MCF 10A (cell line): ENCODE data around the gene TGFB1. TPM values are rescaled to one million over a fixed set of nuclear protein-coding genes. Genes with fewer than 3 reads are reported as not detected.

Experiments
- BruUV-seq: library from RNA; stranded (reverse); fragments of 400-500 nt; replicated peaks from 2 replicates; lab custom pipeline; 2021; lab: Mats Ljungman, UMichigan
- CTCF ChIA-PET: fragments of 300-600 bp; sonication (Branson Sonifier 250); formaldehyde crosslinking; extraction: SDS; loops from one replicate; lab custom pipeline; 2021; ENCODE audit warnings: antibody characterized with exemption, inconsistent platforms; lab: Yijun Ruan, JAX
- POLR2A ChIA-PET: fragments of 300-600, 350-650 bp; sonication (Branson Sonifier 250); formaldehyde crosslinking; extraction: SDS; loops from one replicate; lab custom pipeline; 2020; ENCODE audit warnings: antibody characterized with exemption, inconsistent platforms; lab: Yijun Ruan, JAX
- DNase-seq: peaks from one replicate; pipeline ENCODE4 v3.0.0-alpha.2; 2018; ENCODE audit not compliant: unreplicated experiment
- H3K27ac Mint-ChIP-seq: one replicate; pipeline ENCODE4 v1.8.0; 2022; ENCODE audit warnings: mild to moderate bottlenecking, low read depth, mixed read lengths; ENCODE audit not compliant: unreplicated experiment
- H3K27me3 Mint-ChIP-seq: one replicate; pipeline ENCODE4 v1.8.0; 2022; ENCODE audit warnings: mixed read lengths; ENCODE audit not compliant: insufficient read depth, unreplicated experiment
- H3K36me3 Mint-ChIP-seq: one replicate; pipeline ENCODE4 v1.8.0; 2022; ENCODE audit warnings: mild to moderate bottlenecking, moderate library complexity, mixed read lengths; ENCODE audit not compliant: insufficient read depth, unreplicated experiment
- H3K4me1 Mint-ChIP-seq: one replicate; pipeline ENCODE4 v1.8.0; 2022; ENCODE audit warnings: mixed read lengths; ENCODE audit not compliant: insufficient read depth, unreplicated experiment
- H3K4me3 Mint-ChIP-seq: one replicate; pipeline ENCODE4 v1.8.0; 2022; ENCODE audit warnings: mild to moderate bottlenecking, moderate library complexity, mixed read lengths; ENCODE audit not compliant: unreplicated experiment
- H3K9me3 Mint-ChIP-seq: one replicate; pipeline ENCODE4 v1.8.0; 2022; ENCODE audit warnings: mixed read lengths; ENCODE audit not compliant: unreplicated experiment
- CTCF ChIP-seq: fragments of 200-600 bp; IDR thresholded peaks from one replicate; pipeline ENCODE4 v1.8.0; 2022; ENCODE audit warnings: antibody characterized with exemption, mild to moderate bottlenecking; ENCODE audit not compliant: unreplicated experiment
- intact Hi-C: fragments of 100-400 bp; cut with micrococcal nuclease; formaldehyde crosslinking; loops from 2 replicates; pipeline ENCODE4 v1.14.1; 2022
- total RNA-seq: library from RNA; stranded (reverse); gene quantifications from 2 replicates; pipeline ENCODE4 v1.2.3, GENCODE V29; 2022

TGFB1 gene
- total RNA-seq, 1 experiment from 2014 or later = 27.8 TPM

GRCh38 chr19:41341669-41342490 lies 11.8 kb downstream of the TGFB1 start:
- H3K4me3 Mint-ChIP-seq = no peak overlapping the region
- no peak overlapping the region for H3K27ac Mint-ChIP-seq
- TF ChIP-seq CTCF = no peak
- H3K4me1 Mint-ChIP-seq = peaks cover 6% of the 10 kb centered on the region
- BruUV-seq = no TSS peak
- no peaks in the 10 kb centered on the region for H3K9me3 Mint-ChIP-seq
- ChIA-PET CTCF (interaction anchor here (0.6 to 0.7 kb wide), 2 partner anchors 22 to 23 kb away, joined by 3 to 4 read pairs; partner anchors contain the start of gene B9D2), POLR2A (interaction anchor here (0.7 to 1.0 kb wide), 3 partner anchors 22 to 98 kb away, joined by 3 to 5 read pairs (median 3); partner anchors contain the start of gene B9D2)
- intact Hi-C loops = no loop called here
- no peak for DNase-seq
- peaks cover 62% of the 10 kb centered on the region for H3K36me3 Mint-ChIP-seq
- no peaks in the 10 kb centered on the region for H3K27me3 Mint-ChIP-seq

GRCh38 chr19:41339936-41340335 lies 13.8 kb downstream of the TGFB1 start:
- Mint-ChIP-seq H3K36me3 (peaks cover 64% of the 10 kb centered on the region), H3K27ac (no peak overlapping the region), H3K9me3 (no peaks in the 10 kb centered on the region), H3K27me3 (no peaks in the 10 kb centered on the region), H3K4me1 (peaks cover 6% of the 10 kb centered on the region), H3K4me3 (no peak overlapping the region)
- intact Hi-C loops = no loop called here
- no peak for DNase-seq
- no peak for TF ChIP-seq CTCF
- no TSS peak for BruUV-seq
- ChIA-PET CTCF (no interaction called here), POLR2A (no interaction called here)

GRCh38 chr19:41335467-41335866 lies 18.3 kb downstream of the TGFB1 start:
- peak; percentile 66 for DNase-seq
- no TSS peak for BruUV-seq
- H3K27me3 Mint-ChIP-seq = no peaks in the 10 kb centered on the region
- intact Hi-C loops = no loop called here
- CTCF ChIA-PET = interaction anchor here (0.7 to 1.4 kb wide), 4 partner anchors 11 to 1522 kb away, joined by 3 to 4 read pairs (median 3); partner anchors contain the start of gene ERFL
- TF ChIP-seq CTCF = no peak
- H3K4me1 Mint-ChIP-seq = peaks cover 6% of the 10 kb centered on the region
- no peak overlapping the region for H3K27ac Mint-ChIP-seq
- POLR2A ChIA-PET = no interaction called here
- peaks cover 38% of the 10 kb centered on the region for H3K36me3 Mint-ChIP-seq
- H3K4me3 Mint-ChIP-seq = no peak overlapping the region
- no peaks in the 10 kb centered on the region for H3K9me3 Mint-ChIP-seq

- no peaks in the 10 kb centered on the region for H3K27me3 Mint-ChIP-seq
- H3K27ac Mint-ChIP-seq = no peak overlapping the region
- no peak overlapping the region for H3K4me3 Mint-ChIP-seq
- TF ChIP-seq CTCF = no peak
- H3K36me3 Mint-ChIP-seq = peaks cover 42% of the 10 kb centered on the region
- DNase-seq = no peak
- H3K4me1 Mint-ChIP-seq = peaks cover 6% of the 10 kb centered on the region
- intact Hi-C loops = no loop called here
- BruUV-seq = no TSS peak
- no peaks in the 10 kb centered on the region for H3K9me3 Mint-ChIP-seq
- CTCF ChIA-PET = interaction anchor here (0.7 to 0.9 kb wide), 2 partner anchors 13 to 593 kb away, joined by 3 to 4 read pairs; partner anchors contain the start of gene ERFL
- POLR2A ChIA-PET = no interaction called here
Measured at GRCh38 chr19:41334793-41335192, 18.9 kb downstream of the TGFB1 start.
